BJ (cell line): ENCODE data around the gene C1orf198. TPM values are rescaled to one million over a fixed set of nuclear protein-coding genes. Genes with fewer than 3 reads are reported as not detected.

Source experiments
- CTCF ChIA-PET: fragments of 350-600 bp; formaldehyde crosslinking; extraction: SDS; loops from one replicate; lab custom pipeline; 2021; ENCODE audit warnings: antibody characterized with exemption, inconsistent platforms; lab: Yijun Ruan, JAX
- POLR2A ChIA-PET: fragments of 300-600 bp; sonication (Branson Sonifier 250); formaldehyde crosslinking; extraction: SDS; loops from one replicate; lab custom pipeline; 2021; ENCODE audit warnings: antibody characterized with exemption; lab: Charles Lee
- DNase-seq: peaks from one replicate; pipeline ENCODE4 v3.0.0-alpha.2; 2011; ENCODE audit warnings: low read depth
- H3K27me3 ChIP-seq: 2 replicates; pipeline ENCODE4 v1.6.0; 2011; ENCODE audit warnings: low read length; ENCODE audit not compliant: control insufficient read depth, insufficient read depth
- H3K36me3 ChIP-seq: 2 replicates; pipeline ENCODE4 v1.5.1; 2011; ENCODE audit warnings: low read length; ENCODE audit not compliant: control insufficient read depth, insufficient read depth
- H3K4me3 ChIP-seq: 2 replicates; pipeline ENCODE4 v1.5.1; 2011; ENCODE audit warnings: low read depth, mild to moderate bottlenecking, control low read depth, low read length
- CTCF ChIP-seq: IDR thresholded peaks from 2 replicates; pipeline ENCODE4 v1.5.1; 2011; ENCODE audit warnings: low read depth, mild to moderate bottlenecking, control low read depth, inconsistent platforms, low read length, moderate library complexity; ENCODE audit not compliant: insufficient read depth
- polyA plus RNA-seq: library from polyadenylated mRNA; depleted of rRNA; stranded (reverse); fragments of >200 nt; gene quantifications from 2 replicates; pipeline ENCODE4 v1.2.3, GENCODE V29; 2011

C1orf198 gene
- polyA plus RNA-seq, 1 experiment: 195 TPM

GRCh38 chr1:230806552-230806951, 61.8 kb downstream of the C1orf198 start:
- POLR2A ChIA-PET: no interaction called here
- H3K36me3 ChIP-seq: no peaks in the 10 kb centered on the region
- DNase-seq: no peak
- no peak overlapping the region for H3K4me3 ChIP-seq
- TF ChIP-seq CTCF: no peak
- H3K27me3 ChIP-seq: no peaks in the 10 kb centered on the region
- CTCF ChIA-PET: interaction anchor here (1.4 to 4.2 kb wide), 2 partner anchors 9 to 111 kb away, joined by 4 to 33 read pairs; no protein-coding TSS in a partner anchor

GRCh38 chr1:230804396-230804795, 63.9 kb downstream of the C1orf198 start:
- Histone ChIP-seq H3K36me3 (no peaks in the 10 kb centered on the region), H3K27me3 (no peaks in the 10 kb centered on the region), H3K4me3 (no peak overlapping the region)
- ChIA-PET POLR2A (no interaction called here), CTCF (interaction anchor here (1.0 kb wide), 1 partner anchor 112 kb away, joined by 3 read pairs; no protein-coding TSS in a partner anchor)
- no peak for TF ChIP-seq CTCF
- DNase-seq: no peak

- Histone ChIP-seq H3K4me3 (no peak overlapping the region), H3K36me3 (no peaks in the 10 kb centered on the region; the same call in 1 of the 2 replicates), H3K27me3 (no peaks in the 10 kb centered on the region)
- DNase-seq: no peak
- no peak for TF ChIP-seq CTCF
- ChIA-PET POLR2A (no interaction called here), CTCF (interaction anchor here (0.6 to 9.0 kb wide), 4 partner anchors 20 to 413 kb away, joined by 3 to 157 read pairs (median 4); no protein-coding TSS in a partner anchor)
Observed at GRCh38 chr1:230800891-230801840, 67.2 kb downstream of the C1orf198 start.

GRCh38 chr1:230798491-230798890, 69.8 kb downstream of the C1orf198 start:
- DNase-seq: no peak
- no peak overlapping the region for H3K4me3 ChIP-seq
- TF ChIP-seq CTCF: no peak
- CTCF ChIA-PET: interaction anchor here (0.6 to 9.0 kb wide), 31 partner anchors 9 to 418 kb away, joined by 3 to 157 read pairs (median 4); partner anchors contain the start of gene C1orf198
- POLR2A ChIA-PET: no interaction called here
- H3K27me3 ChIP-seq: no peaks in the 10 kb centered on the region
- no peaks in the 10 kb centered on the region; the same call in 1 of the 2 replicates for H3K36me3 ChIP-seq

- H3K27me3 ChIP-seq: no peaks in the 10 kb centered on the region
- ChIA-PET POLR2A (interaction anchor here (0.5 kb wide), 1 partner anchor 16 kb away, joined by 14 read pairs; no protein-coding TSS in a partner anchor), CTCF (interaction anchor here (0.6 to 9.0 kb wide), 37 partner anchors 8 to 419 kb away, joined by 3 to 157 read pairs (median 4); partner anchors contain the start of genes C1orf198 and FAM89A)
- no peak overlapping the region for H3K4me3 ChIP-seq
- peak; percentile 92 for TF ChIP-seq CTCF
- no peak for DNase-seq
- H3K36me3 ChIP-seq: no peaks in the 10 kb centered on the region; the same call in 1 of the 2 replicates
Observed at GRCh38 chr1:230797942-230798365, 70.4 kb downstream of the C1orf198 start.
